ENCODE results near the gene TOB1. TPM values are rescaled to one million over a fixed set of nuclear protein-coding genes. Genes with fewer than 3 reads are reported as not detected.
A peak's percentile ranks its signal among the peaks of the same experiment; 100 is the strongest.

Gene TOB1
- total and polyA plus RNA-seq, 2 experiments from 2014 or later = 8.4 to 93.8 TPM

- Histone ChIP-seq H3K27ac (no peak overlapping the region), H3K9me3 (ENCODE audit: low read depth) (no peaks in the 10 kb centered on the region), H3K27me3 (replicated peaks; ENCODE audit: insufficient read depth) (no peaks in the 10 kb centered on the region), H3K4me2 (ENCODE audit: unreplicated experiment) (no peak overlapping the region), H3K4me3 (no peak overlapping the region), H3K79me2 (ENCODE audit: insufficient read depth) (peaks cover 2% of the 10 kb centered on the region), H4K20me1 (ENCODE audit: insufficient read depth) (no peaks in the 10 kb centered on the region), H2AFZ (no peak overlapping the region), H3K36me3 (ENCODE audit: low read depth) (peaks cover 6% of the 10 kb centered on the region), H3K9me2 (ENCODE audit: insufficient read depth) (no peaks in the 10 kb centered on the region), H3F3A (ENCODE audit: insufficient read depth) (peaks cover 7% of the 10 kb centered on the region), H3K9ac (no peak overlapping the region), H3K4me1 (ENCODE audit: insufficient read depth) (no peaks in the 10 kb centered on the region; the same call in 1 of the 2 replicates)
- in situ Hi-C loops (cut with MboI) = no loop called here
- 86 to 91% methylated on average over 2 of the region's 2 CpGs for WGBS, 2 experiments (ENCODE audit: low coverage in 1 of 2, low lambda C conversion rate in 2 of 2, missing lambda C conversion rate in 2 of 2)
- DNase-seq = no peak
- TF ChIP-seq EZH2phosphoT487 (IDR thresholded peaks at IDR 0.05; ENCODE audit: insufficient read depth, low read depth) (no peak), EZH2 (IDR thresholded peaks at IDR 0.05; ENCODE audit: insufficient read depth, poor library complexity, severe bottlenecking) (no peak)
These were observed 9.7 kb downstream of the TOB1 start for GRCh38 chr17:50856431-50856830.

- H2AFZ ChIP-seq = no peak overlapping the region
- no peak overlapping the region for H3K27ac ChIP-seq
- no peaks in the 10 kb centered on the region; the same call in 1 of the 2 replicates for H3K4me1 ChIP-seq (ENCODE audit: insufficient read depth)
- H3K79me2 ChIP-seq (ENCODE audit: insufficient read depth) = no peaks in the 10 kb centered on the region
- in situ Hi-C loops (cut with MboI) = no loop called here
- H3F3A ChIP-seq (ENCODE audit: insufficient read depth) = peaks cover 1% of the 10 kb centered on the region; the same call in 1 of the 2 replicates
- 91% methylated on average over 6 of the region's 6 CpGs for WGBS, 2 experiments (ENCODE audit: low coverage in 1 of 2, low lambda C conversion rate in 2 of 2, missing lambda C conversion rate in 2 of 2)
- no peaks in the 10 kb centered on the region for H3K27me3 ChIP-seq (replicated peaks; ENCODE audit: insufficient read depth)
- H3K4me3 ChIP-seq = no peak overlapping the region
- no peak for DNase-seq
- no peak for TF ChIP-seq EZH2 (IDR thresholded peaks at IDR 0.05; ENCODE audit: insufficient read depth, poor library complexity, severe bottlenecking)
- no peak for TF ChIP-seq EZH2phosphoT487 (IDR thresholded peaks at IDR 0.05; ENCODE audit: insufficient read depth, low read depth)
- H3K9me3 ChIP-seq (ENCODE audit: low read depth) = no peaks in the 10 kb centered on the region
- no peaks in the 10 kb centered on the region for H4K20me1 ChIP-seq (ENCODE audit: insufficient read depth)
- H3K9me2 ChIP-seq (ENCODE audit: insufficient read depth) = no peaks in the 10 kb centered on the region
- no peak overlapping the region for H3K4me2 ChIP-seq (ENCODE audit: unreplicated experiment)
- no peaks in the 10 kb centered on the region for H3K36me3 ChIP-seq (ENCODE audit: low read depth)
- no peak overlapping the region for H3K9ac ChIP-seq
These were observed 10.3 kb downstream of the TOB1 start for GRCh38 chr17:50855708-50856330.

- H3K9ac ChIP-seq = no peak overlapping the region
- no peaks in the 10 kb centered on the region for H4K20me1 ChIP-seq (ENCODE audit: insufficient read depth)
- H3K9me2 ChIP-seq (ENCODE audit: insufficient read depth) = no peaks in the 10 kb centered on the region
- DNase-seq = no peak
- no peak overlapping the region for H3K27ac ChIP-seq
- no peaks in the 10 kb centered on the region for H3K27me3 ChIP-seq (replicated peaks; ENCODE audit: insufficient read depth)
- H3K4me1 ChIP-seq (ENCODE audit: insufficient read depth) = no peaks in the 10 kb centered on the region; the same call in 1 of the 2 replicates
- no peaks in the 10 kb centered on the region for H3K36me3 ChIP-seq (ENCODE audit: low read depth)
- no peak overlapping the region for H3K4me2 ChIP-seq (ENCODE audit: unreplicated experiment)
- 97 to 99% methylated on average over 6 of the region's 6 CpGs for WGBS, 2 experiments (ENCODE audit: low coverage in 1 of 2, low lambda C conversion rate in 2 of 2, missing lambda C conversion rate in 2 of 2)
- no peak overlapping the region for H3K4me3 ChIP-seq
- TF ChIP-seq EZH2 (IDR thresholded peaks at IDR 0.05; ENCODE audit: insufficient read depth, poor library complexity, severe bottlenecking) (no peak), EZH2phosphoT487 (IDR thresholded peaks at IDR 0.05; ENCODE audit: insufficient read depth, low read depth) (no peak)
- H3K9me3 ChIP-seq (ENCODE audit: low read depth) = no peaks in the 10 kb centered on the region
- H3K79me2 ChIP-seq (ENCODE audit: insufficient read depth) = no peaks in the 10 kb centered on the region
- in situ Hi-C loops (cut with MboI) = no loop called here
- H3F3A ChIP-seq (ENCODE audit: insufficient read depth) = no peaks in the 10 kb centered on the region
- 0 out of 2 replicates have a peak overlapping the region, but pooled peaks have one; percentile 24 for H2AFZ ChIP-seq
These were observed 12.4 kb downstream of the TOB1 start for GRCh38 chr17:50853781-50854180.

- no peak for DNase-seq
- TF ChIP-seq EZH2 (IDR thresholded peaks at IDR 0.05; ENCODE audit: insufficient read depth, poor library complexity, severe bottlenecking) (no peak), EZH2phosphoT487 (IDR thresholded peaks at IDR 0.05; ENCODE audit: insufficient read depth, low read depth) (no peak)
- Histone ChIP-seq H3K36me3 (ENCODE audit: low read depth) (no peaks in the 10 kb centered on the region), H3K27me3 (replicated peaks; ENCODE audit: insufficient read depth) (no peaks in the 10 kb centered on the region), H3K27ac (no peak overlapping the region), H4K20me1 (ENCODE audit: insufficient read depth) (no peaks in the 10 kb centered on the region), H3K9me2 (ENCODE audit: insufficient read depth) (no peaks in the 10 kb centered on the region), H3K4me1 (ENCODE audit: insufficient read depth) (no peaks in the 10 kb centered on the region; the same call in 1 of the 2 replicates), H3F3A (ENCODE audit: insufficient read depth) (no peaks in the 10 kb centered on the region), H3K4me3 (no peak overlapping the region), H3K9me3 (ENCODE audit: low read depth) (no peaks in the 10 kb centered on the region), H3K79me2 (ENCODE audit: insufficient read depth) (no peaks in the 10 kb centered on the region), H3K9ac (no peak overlapping the region), H3K4me2 (ENCODE audit: unreplicated experiment) (no peak overlapping the region), H2AFZ (peak overlapping the region; percentile 97)
- WGBS, 2 experiments (ENCODE audit: low coverage in 1 of 2, low lambda C conversion rate in 2 of 2, missing lambda C conversion rate in 2 of 2) = 86 to 88% methylated on average over 6 of the region's 6 CpGs
- in situ Hi-C loops (cut with MboI) = no loop called here
These were observed 13.0 kb downstream of the TOB1 start for GRCh38 chr17:50853015-50853615.
